CD4-positive, alpha-beta T cell (primary cell): ENCODE data around the gene XYLT1. TPM values are rescaled to one million over a fixed set of nuclear protein-coding genes. Genes with fewer than 3 reads are reported as not detected.

Source experiments
- ATAC-seq: fragments of 200-7000 bp; cut with Tn5 transposase; one replicate; pipeline ENCODE4 v1.10.0; 2022; ENCODE audit warnings: mild to moderate bottlenecking; ENCODE audit not compliant: poor library complexity
- CTCF ChIA-PET: fragments of 350-600 bp; sonication (Branson Sonifier 250); formaldehyde crosslinking; loops from one replicate; lab custom pipeline; 2021; ENCODE audit warnings: antibody characterized with exemption, inconsistent platforms; lab: Charles Lee
- POLR2A ChIA-PET: fragments of 350-600 bp; sonication (Branson Sonifier 250); formaldehyde crosslinking; loops from one replicate; lab custom pipeline; 2021; ENCODE audit warnings: antibody characterized with exemption, inconsistent platforms; lab: Charles Lee
- DNase-seq, 14 experiments: peaks; one replicate each; pipeline ENCODE4 v3.0.0-alpha.2; 2013 to 2020; ENCODE audit warnings: mixed read lengths in 2 of 14
- H3K27ac ChIP-seq, 2 donors: one replicate each; pipeline versions ENCODE4 v1.5.1 to v1.7.0; 2013; ENCODE audit warnings: low read length in 2 of 2, low read depth in 1 of 2, mild to moderate bottlenecking in 1 of 2
- H3K27me3 ChIP-seq, 2 experiments: 1 replicate in 1 of 2; 2 replicates in 1 of 2; pipeline versions ENCODE4 v1.6.1 to v1.7.0; 2013; ENCODE audit warnings: low read length in 2 of 2, control low read depth in 1 of 2, mild to moderate bottlenecking in 1 of 2, moderate library complexity in 1 of 2; ENCODE audit not compliant: insufficient read depth in 2 of 2, control insufficient read depth in 1 of 2
- H3K36me3 ChIP-seq: one replicate; pipeline ENCODE4 v1.6.1; 2013; ENCODE audit warnings: low read length, control low read depth; ENCODE audit not compliant: insufficient read depth
- H3K4me1 ChIP-seq: one replicate; pipeline ENCODE4 v1.6.1; 2013; ENCODE audit warnings: low read length, control low read depth; ENCODE audit not compliant: insufficient read depth
- H3K4me3 ChIP-seq: one replicate; pipeline ENCODE4 v1.5.1; 2013; ENCODE audit warnings: mild to moderate bottlenecking, low read length, moderate library complexity
- H3K9me3 ChIP-seq, 2 experiments: 1 replicate in 1 of 2; 2 replicates in 1 of 2; pipeline versions ENCODE4 v1.6.1 to v1.7.0; 2013; ENCODE audit warnings: low read length in 2 of 2, mild to moderate bottlenecking in 2 of 2, control low read depth in 1 of 2, moderate library complexity in 1 of 2; ENCODE audit not compliant: control insufficient read depth in 1 of 2, insufficient read depth in 1 of 2
- H3K27ac Mint-ChIP-seq: one replicate; pipeline ENCODE4 v1.8.0; 2020; ENCODE audit warnings: mixed read lengths
- H3K27me3 Mint-ChIP-seq: one replicate; pipeline ENCODE4 v1.8.0; 2021; ENCODE audit warnings: mixed read lengths
- H3K36me3 Mint-ChIP-seq: one replicate; pipeline ENCODE4 v1.8.0; 2021; ENCODE audit warnings: low read depth, mixed read lengths
- H3K4me1 Mint-ChIP-seq: one replicate; pipeline ENCODE4 v1.8.0; 2021; ENCODE audit warnings: low read depth, mixed read lengths
- H3K4me3 Mint-ChIP-seq: one replicate; pipeline ENCODE4 v1.8.0; 2020; ENCODE audit warnings: mild to moderate bottlenecking, mixed read lengths
- H3K9me3 Mint-ChIP-seq: one replicate; pipeline ENCODE4 v1.8.0; 2020; ENCODE audit warnings: mixed read lengths
- CTCF ChIP-seq: fragments of 200-600 bp; IDR thresholded peaks from one replicate; pipeline ENCODE4 v1.8.0; 2022; ENCODE audit warnings: antibody characterized with exemption, mild to moderate bottlenecking
- intact Hi-C, 2 experiments: fragments of 100-400 bp; cut with DNase I in 1 of 2; cut with micrococcal nuclease in 1 of 2; formaldehyde crosslinking; loops; one replicate each; pipeline versions ENCODE4 v1.15.1 to v1.9.0; 2023 to 2025; cut with DNase I, micrococcal nuclease
- total RNA-seq, 174 experiments: library from RNA in 2 of 174; stranded (reverse) in 2 of 174; gene quantifications; one replicate each; pipeline ENCODE4 v1.2.3 and lab custom pipeline; 2021 to 2026

The XYLT1 gene
- total RNA-seq, 2 experiments from 2014 or later: 26.0 to 27.1 TPM

GRCh38 chr16:17224879-17225281 is 245.9 kb downstream of the XYLT1 start:
- POLR2A ChIA-PET: no interaction called here
- H3K27ac ChIP-seq: no peak overlapping the region

GRCh38 chr16:17224350-17224749 is 246.4 kb downstream of the XYLT1 start:
- CTCF ChIA-PET: no interaction called here
- intact Hi-C loops: no loop called here
- no peaks in the 10 kb centered on the region for H3K27me3 Mint-ChIP-seq
- peaks cover 26% of the 10 kb centered on the region for H3K36me3 Mint-ChIP-seq
- H3K27ac Mint-ChIP-seq: no peak overlapping the region
- DNase-seq (no peak), ATAC-seq (no peak)
- no peak for TF ChIP-seq CTCF
- no peaks in the 10 kb centered on the region for H3K27me3 ChIP-seq
- no peak overlapping the region for H3K4me3 ChIP-seq
- no peak overlapping the region for H3K4me3 Mint-ChIP-seq
- no peaks in the 10 kb centered on the region for H3K9me3 ChIP-seq
- H3K27ac ChIP-seq: no peak overlapping the region
- POLR2A ChIA-PET: no interaction called here
- peaks cover 4% of the 10 kb centered on the region for H3K4me1 ChIP-seq
- H3K36me3 ChIP-seq: no peaks in the 10 kb centered on the region
- no peaks in the 10 kb centered on the region for H3K9me3 Mint-ChIP-seq
- peaks cover 26% of the 10 kb centered on the region for H3K4me1 Mint-ChIP-seq

More at GRCh38 chr16:17224879-17225281, 245.9 kb downstream of the XYLT1 start:
- Histone ChIP-seq H3K9me3 (no peaks in the 10 kb centered on the region), H3K4me3 (no peak overlapping the region), H3K27me3 (no peaks in the 10 kb centered on the region), H3K4me1 (peaks cover 4% of the 10 kb centered on the region), H3K36me3 (no peaks in the 10 kb centered on the region)
- ATAC-seq: no peak
- H3K27ac Mint-ChIP-seq: peak overlapping the region; percentile 25
- no peaks in the 10 kb centered on the region for H3K27me3 Mint-ChIP-seq
- intact Hi-C loops: no loop called here
- CTCF ChIA-PET: no interaction called here
- peaks cover 26% of the 10 kb centered on the region for H3K4me1 Mint-ChIP-seq
- DNase-seq: peak in 4 of 14 experiments; percentile 3 to 65 (median 33)
- H3K4me3 Mint-ChIP-seq: no peak overlapping the region
- H3K9me3 Mint-ChIP-seq: no peaks in the 10 kb centered on the region
- TF ChIP-seq CTCF: no peak
- H3K36me3 Mint-ChIP-seq: peaks cover 26% of the 10 kb centered on the region

GRCh38 chr16:17223576-17223975 is 247.2 kb downstream of the XYLT1 start:
- Mint-ChIP-seq H3K9me3 (no peaks in the 10 kb centered on the region), H3K36me3 (peaks cover 28% of the 10 kb centered on the region), H3K27ac (no peak overlapping the region), H3K27me3 (no peaks in the 10 kb centered on the region), H3K4me3 (no peak overlapping the region), H3K4me1 (peaks cover 25% of the 10 kb centered on the region)
- POLR2A ChIA-PET: interaction anchor here (0.6 kb wide), 1 partner anchor 25 kb away, joined by 4 read pairs; no protein-coding TSS in a partner anchor
- no peak for TF ChIP-seq CTCF
- intact Hi-C loops: no loop called here
- DNase-seq: no peak
- ATAC-seq: no peak
- CTCF ChIA-PET: no interaction called here
- Histone ChIP-seq H3K9me3 (no peaks in the 10 kb centered on the region), H3K27ac (no peak overlapping the region), H3K36me3 (no peaks in the 10 kb centered on the region), H3K4me1 (peaks cover 4% of the 10 kb centered on the region), H3K4me3 (no peak overlapping the region), H3K27me3 (no peaks in the 10 kb centered on the region)
